Endothelial cell of umbilical vein (primary cell): ENCODE measurements around the gene RASGRF2. TPM values are rescaled to one million over a fixed set of nuclear protein-coding genes. Genes with fewer than 3 reads are reported as not detected.
"Not testable (repeated sequence)": the region's sequence is repeated elsewhere in the genome, so short reads cannot be mapped to it uniquely, and the experiment has no call there.

Experiments
- BruUV-seq: library from RNA; stranded (reverse); fragments of 400-500 nt; replicated peaks from 2 replicates; lab custom pipeline; 2021; lab: Mats Ljungman, UMichigan
- CTCF ChIA-PET: fragments of 300-600, 350-600 bp; sonication (Branson Sonifier 250); formaldehyde crosslinking; loops from one replicate; lab custom pipeline; 2021; ENCODE audit warnings: antibody characterized with exemption, inconsistent platforms; lab: Charles Lee
- POLR2A ChIA-PET: fragments of 300-600, 350-600 bp; sonication (Branson Sonifier 250); formaldehyde crosslinking; loops from one replicate; lab custom pipeline; 2021; ENCODE audit warnings: antibody characterized with exemption, inconsistent platforms; lab: Charles Lee
- DNase-seq: peaks from one replicate; pipeline ENCODE4 v3.0.0-alpha.2; 2011; ENCODE audit warnings: low read depth, low spot score
- FAIRE-seq: peaks from 2 replicates; lab custom pipeline; 2011; peaks lifted over from hg19 to GRCh38; lab: Jason Lieb, UNC
- H2AFZ ChIP-seq: 2 replicates; pipeline ENCODE4 v1.6.0; 2012; ENCODE audit warnings: low read depth, low read length, control low read depth, inconsistent platforms
- H3K27ac ChIP-seq: 2 replicates; pipeline ENCODE4 v1.5.1; 2011; ENCODE audit warnings: low read depth, mild to moderate bottlenecking, control low read depth, low read length, moderate library complexity; ENCODE audit not compliant: insufficient read depth
- H3K27me3 ChIP-seq, 2 experiments: 2 replicates each; pipeline versions ENCODE4 v1.6.0 to v1.6.1; 2011; ENCODE audit warnings: low read length in 2 of 2, mixed read lengths in 1 of 2; ENCODE audit not compliant: control insufficient read depth in 2 of 2, insufficient read depth in 2 of 2
- H3K36me3 ChIP-seq, 2 experiments: 2 replicates in 1 of 2; 3 replicates in 1 of 2; pipeline ENCODE4 v1.5.1; 2011; ENCODE audit warnings: low read length in 2 of 2, mild to moderate bottlenecking in 1 of 2, moderate library complexity in 1 of 2; ENCODE audit not compliant: control insufficient read depth in 2 of 2, insufficient read depth in 2 of 2; ENCODE audit errors: extremely low read depth in 1 of 2
- H3K4me1 ChIP-seq: 3 replicates; pipeline ENCODE4 v1.5.1; 2011; ENCODE audit warnings: mild to moderate bottlenecking, low read length; ENCODE audit not compliant: control insufficient read depth, insufficient read depth; ENCODE audit errors: extremely low read depth
- H3K4me2 ChIP-seq: 2 replicates; pipeline ENCODE4 v1.6.1; 2011; ENCODE audit warnings: low read length, control low read depth, mixed read lengths; ENCODE audit not compliant: insufficient read depth
- H3K4me3 ChIP-seq, 3 experiments: fragments of 200-600 bp in 1 of 3; sonication (generic), shearing (Covaris generic) in 1 of 3; replicated peaks in 1 of 3; 2 replicates each; pipeline ENCODE4 v1.5.1; 2011 to 2016; ENCODE audit warnings: control low read depth in 3 of 3, low read length in 3 of 3, mild to moderate bottlenecking in 2 of 3, inconsistent platforms in 1 of 3, low read depth in 1 of 3, moderate library complexity in 1 of 3; ENCODE audit not compliant: insufficient read depth in 1 of 3
- H3K79me2 ChIP-seq: 2 replicates; pipeline ENCODE4 v1.6.0; 2012; ENCODE audit warnings: low read length, inconsistent platforms; ENCODE audit not compliant: control insufficient read depth, insufficient read depth
- H3K9ac ChIP-seq: replicated peaks from 2 replicates; pipeline ENCODE3; 2011; ENCODE audit warnings: low read length, control low read depth; ENCODE audit not compliant: insufficient read depth; ENCODE audit errors: extremely low read depth
- H3K9me1 ChIP-seq: replicated peaks from 3 replicates; pipeline ENCODE4 v1.6.0; 2011; ENCODE audit warnings: mild to moderate bottlenecking, low read length; ENCODE audit not compliant: control insufficient read depth, insufficient read depth; ENCODE audit errors: extremely low read depth
- H3K9me3 ChIP-seq: replicated peaks from 2 replicates; pipeline ENCODE4 v1.5.1; 2012; ENCODE audit warnings: low read length, inconsistent platforms; ENCODE audit not compliant: control insufficient read depth, insufficient read depth
- H4K20me1 ChIP-seq: replicated peaks from 2 replicates; pipeline ENCODE3; 2011; ENCODE audit warnings: mild to moderate bottlenecking, low read length; ENCODE audit not compliant: control insufficient read depth, insufficient read depth; ENCODE audit errors: extremely low read depth
- EZH2 ChIP-seq: IDR thresholded peaks from 2 replicates; pipeline ENCODE4 v1.6.1; 2012; ENCODE audit warnings: borderline replicate concordance, low read depth, mild to moderate bottlenecking, moderate library complexity, low read length, inconsistent platforms; ENCODE audit not compliant: severe bottlenecking
- FOS ChIP-seq: IDR thresholded peaks from 2 replicates; pipeline ENCODE4 v1.6.1; 2011; ENCODE audit warnings: mild to moderate bottlenecking, low read length, moderate library complexity, borderline replicate concordance; ENCODE audit not compliant: insufficient read depth
- GATA2 ChIP-seq: IDR thresholded peaks from 2 replicates; pipeline ENCODE4 v1.7.0; 2011; ENCODE audit warnings: low read depth, mild to moderate bottlenecking, moderate library complexity, mixed read lengths, low read length; ENCODE audit not compliant: insufficient read length, insufficient read depth
- JUN ChIP-seq: IDR thresholded peaks from 2 replicates; pipeline ENCODE4 v1.6.1; 2011; ENCODE audit warnings: borderline replicate concordance, low read depth; ENCODE audit not compliant: insufficient read length, insufficient read depth
- MYC ChIP-seq: IDR thresholded peaks from one replicate; pipeline ENCODE4 v1.6.1; 2011; ENCODE audit warnings: mild to moderate bottlenecking, low read depth, low read length
- POLR2A ChIP-seq: IDR thresholded peaks from 2 replicates; pipeline ENCODE4 v1.6.1; 2012; ENCODE audit warnings: low read depth, mild to moderate bottlenecking, control low read depth, low read length
- POLR2AphosphoS5 ChIP-seq: IDR thresholded peaks from 2 replicates; pipeline ENCODE4 v1.6.1; 2012; ENCODE audit warnings: low read depth, mild to moderate bottlenecking, control low read depth, low read length, moderate library complexity; ENCODE audit not compliant: insufficient read depth
- dilution Hi-C: fragments of 300-500 bp; cut with MboI; formaldehyde crosslinking; loops from one replicate; pipeline ENCODE4 v1.15.0; 2019; ENCODE audit warnings: low sequenced_read_pairs; ENCODE audit not compliant: extremely low pct_ligation_motif_present
- intact Hi-C: fragments of 100-400 bp; cut with micrococcal nuclease; formaldehyde crosslinking; loops from one replicate; pipeline ENCODE4 v1.10.0; 2022
- polyA plus RNA-seq, 4 experiments: library from polyadenylated mRNA; depleted of rRNA in 3 of 4; stranded (reverse) in 3 of 4; unstranded in 1 of 4; fragments of >200 nt; gene quantifications; 2 replicates each; pipeline versions ENCODE4 v1.2.1 to v1.2.3, GENCODE V29; 2011 to 2012; ENCODE audit warnings: missing spikeins in 1 of 4
- total RNA-seq: library from RNA; stranded (reverse); gene quantifications from 2 replicates; pipeline ENCODE4 v1.2.3, GENCODE V29; 2021
- TF ChIP-seq, protein P1 (sequence below), 2 donors: IDR thresholded peaks; 1 replicate in 1 of 2; 2 replicates in 1 of 2; pipeline ENCODE4 v1.5.1; 2011; ENCODE audit warnings: low read length in 2 of 2, mild to moderate bottlenecking in 2 of 2, moderate library complexity in 2 of 2, control low read depth in 1 of 2, inconsistent platforms in 1 of 2, low read depth in 1 of 2; ENCODE audit not compliant: insufficient read depth in 1 of 2; ENCODE audit errors: extremely low read depth in 1 of 2
- TF ChIP-seq, protein P2 (sequence below): IDR thresholded peaks from 2 replicates; pipeline ENCODE4 v1.6.1; 2011; ENCODE audit not compliant: insufficient read depth, insufficient read length

RASGRF2 gene
- total and polyA plus RNA-seq, 2 donors (not counting 3 experiments of a cell fraction or from before 2014, with no cell fraction given) = 0.41 to 4.0 TPM

DNA sequence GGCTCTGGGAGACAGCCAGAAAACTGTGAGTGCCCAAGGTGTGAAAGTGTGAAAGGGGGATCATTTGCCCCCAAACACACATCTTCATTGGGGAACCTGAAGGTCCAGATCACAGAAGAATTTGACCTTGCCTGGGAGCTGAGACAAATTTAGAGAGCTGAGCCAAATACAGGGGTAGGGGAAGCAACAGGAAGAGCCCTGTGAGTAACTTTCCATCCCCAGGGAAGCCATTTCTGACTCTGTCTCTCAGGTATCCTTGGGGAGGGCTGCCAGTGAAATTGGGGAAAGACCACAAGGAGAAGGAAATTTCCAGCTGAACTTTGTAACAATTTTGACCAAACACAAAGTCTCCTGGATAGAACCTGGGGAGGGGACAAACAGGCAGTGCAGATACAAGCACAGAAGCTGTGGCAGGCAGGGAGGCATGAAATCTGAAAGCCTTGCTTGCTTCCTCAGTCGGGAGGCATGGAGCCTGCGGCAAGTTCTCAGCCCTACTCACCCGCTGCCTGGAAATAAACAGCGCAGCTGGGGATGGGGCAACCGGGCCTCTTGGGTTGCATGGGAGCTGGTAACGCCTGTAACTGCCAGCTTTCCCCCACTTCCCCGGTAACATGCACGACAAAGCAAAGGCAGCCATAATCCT, 309.7 kb downstream of the RASGRF2 start:
- H3K9me1 ChIP-seq = no peaks in the 10 kb centered on the region
- no peaks in the 10 kb centered on the region for H3K27me3 ChIP-seq
- no peaks in the 10 kb centered on the region for H3K4me1 ChIP-seq
- TF ChIP-seq, protein P1, sequence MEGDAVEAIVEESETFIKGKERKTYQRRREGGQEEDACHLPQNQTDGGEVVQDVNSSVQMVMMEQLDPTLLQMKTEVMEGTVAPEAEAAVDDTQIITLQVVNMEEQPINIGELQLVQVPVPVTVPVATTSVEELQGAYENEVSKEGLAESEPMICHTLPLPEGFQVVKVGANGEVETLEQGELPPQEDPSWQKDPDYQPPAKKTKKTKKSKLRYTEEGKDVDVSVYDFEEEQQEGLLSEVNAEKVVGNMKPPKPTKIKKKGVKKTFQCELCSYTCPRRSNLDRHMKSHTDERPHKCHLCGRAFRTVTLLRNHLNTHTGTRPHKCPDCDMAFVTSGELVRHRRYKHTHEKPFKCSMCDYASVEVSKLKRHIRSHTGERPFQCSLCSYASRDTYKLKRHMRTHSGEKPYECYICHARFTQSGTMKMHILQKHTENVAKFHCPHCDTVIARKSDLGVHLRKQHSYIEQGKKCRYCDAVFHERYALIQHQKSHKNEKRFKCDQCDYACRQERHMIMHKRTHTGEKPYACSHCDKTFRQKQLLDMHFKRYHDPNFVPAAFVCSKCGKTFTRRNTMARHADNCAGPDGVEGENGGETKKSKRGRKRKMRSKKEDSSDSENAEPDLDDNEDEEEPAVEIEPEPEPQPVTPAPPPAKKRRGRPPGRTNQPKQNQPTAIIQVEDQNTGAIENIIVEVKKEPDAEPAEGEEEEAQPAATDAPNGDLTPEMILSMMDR (IDR thresholded peaks at IDR 0.05; ENCODE audit: extremely low read depth in 1 of 2, insufficient read depth in 1 of 2, low read depth in 1 of 2, low read length in 2 of 2) = no peak
- TF ChIP-seq JUN = no peak
- TF ChIP-seq POLR2A = no peak
- no peak for TF ChIP-seq POLR2AphosphoS5
- TF ChIP-seq, protein P2, sequence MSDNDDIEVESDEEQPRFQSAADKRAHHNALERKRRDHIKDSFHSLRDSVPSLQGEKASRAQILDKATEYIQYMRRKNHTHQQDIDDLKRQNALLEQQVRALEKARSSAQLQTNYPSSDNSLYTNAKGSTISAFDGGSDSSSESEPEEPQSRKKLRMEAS = no peak
- no peak for TF ChIP-seq GATA2
- no peak for TF ChIP-seq MYC
- no peak for TF ChIP-seq FOS
- TF ChIP-seq EZH2 = no peak
- no peak overlapping the region for H2AFZ ChIP-seq
- no peaks in the 10 kb centered on the region for H4K20me1 ChIP-seq
- no peak overlapping the region for H3K4me2 ChIP-seq
- BruUV-seq = no TSS peak
- ChIA-PET CTCF (interaction anchor here (1.4 kb wide), 1 partner anchor 30 kb away, joined by 5 read pairs; no protein-coding TSS in a partner anchor), POLR2A (no interaction called here)
- H3K9me3 ChIP-seq = no peaks in the 10 kb centered on the region
- H3K36me3 ChIP-seq = no peaks in the 10 kb centered on the region
- DNase-seq = no peak
- no peak overlapping the region for H3K9ac ChIP-seq
- peaks cover 2% of the 10 kb centered on the region for H3K79me2 ChIP-seq
- intact Hi-C loops = no loop called here
- no peak for FAIRE-seq
- H3K27ac ChIP-seq = no peak overlapping the region
- H3K4me3 ChIP-seq = no peak overlapping the region
- dilution Hi-C loops = no loop called here

DNA sequence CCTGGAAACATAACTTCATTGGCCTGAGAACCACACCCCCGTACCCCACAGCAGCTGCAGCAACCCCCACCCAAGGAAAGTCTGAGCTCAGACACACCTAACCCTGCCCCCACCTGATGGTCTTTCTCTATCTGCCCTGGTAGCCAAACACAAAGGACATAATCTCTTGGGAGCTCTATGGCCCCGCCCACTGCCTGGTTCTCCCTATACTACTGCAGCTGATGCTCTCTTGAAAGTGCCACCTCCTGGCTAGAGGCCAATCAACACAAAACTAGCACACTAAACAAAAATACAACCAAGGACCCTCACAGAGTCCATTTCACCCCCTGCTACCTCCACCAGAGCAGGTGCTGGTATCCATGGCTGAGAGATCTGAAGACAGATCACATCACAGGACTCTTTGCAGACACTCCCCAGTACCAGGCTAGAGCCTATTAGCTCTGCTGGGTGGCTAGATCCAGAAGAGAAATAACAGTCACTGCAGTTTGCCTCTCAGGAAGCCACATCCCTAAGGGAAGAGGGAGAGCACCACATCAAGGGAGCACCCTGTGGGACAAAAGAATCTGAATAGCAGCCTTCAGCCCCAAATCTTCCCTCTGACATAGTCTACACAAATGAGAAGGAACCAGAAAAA, 310.3 kb downstream of the RASGRF2 start:
- H3K4me3 ChIP-seq, DNase-seq, POLR2A ChIA-PET, H3K36me3 ChIP-seq, H3K4me2 ChIP-seq, BruUV-seq, H4K20me1 ChIP-seq, FAIRE-seq, intact Hi-C loops, H3K9me1 ChIP-seq, H3K9me3 ChIP-seq, H3K9ac ChIP-seq, dilution Hi-C loops, H2AFZ ChIP-seq, H3K79me2 ChIP-seq, H3K4me1 ChIP-seq, H3K27ac ChIP-seq, H3K27me3 ChIP-seq: not testable (repeated sequence)
- CTCF ChIA-PET = interaction anchor here (1.3 to 1.4 kb wide), 2 partner anchors 17 to 29 kb away, joined by 4 to 5 read pairs; no protein-coding TSS in a partner anchor
